Activated CD8-positive, alpha-beta memory T cell treated with anti-CD3 and anti-CD28 coated beads, Interleukin-2, amount 50 U/mL, for 1 hour (primary cell): ENCODE data around the gene SMAP1.

Experiments
- DNase-seq: peaks from one replicate; pipeline ENCODE4 v3.0.0-alpha.2; 2020; ENCODE audit errors: extremely low read depth

The SMAP1 gene

GRCh38 chr6:70894001-70894400 is 226.3 kb downstream of the SMAP1 start:
- no peak for DNase-seq

GRCh38 chr6:70900047-70900446 is 232.4 kb downstream of the SMAP1 start:
- no peak for DNase-seq

- DNase-seq: no peak
Measured at GRCh38 chr6:70901324-70901723, 233.6 kb downstream of the SMAP1 start.

GRCh38 chr6:70903665-70904452 is 236.2 kb downstream of the SMAP1 start:
- no peak for DNase-seq

- no peak for DNase-seq
Measured at GRCh38 chr6:70905742-70906141, 238.1 kb downstream of the SMAP1 start.
